C4-2B (cell line): ENCODE results near the gene GLRX.
A peak's percentile ranks its signal among the peaks of the same experiment; 100 is the strongest.

Experiments
- H3K27ac ChIP-seq: fragments of 450-650 bp; 2 replicates; pipeline ENCODE4 v1.5.1; 2017
- CTCF ChIP-seq: fragments of 450-650 bp; conservative IDR thresholded peaks from 2 replicates; pipeline ENCODE4 v1.5.1; 2017; ENCODE audit warnings: mild to moderate bottlenecking
- ZFX ChIP-seq: fragments of 450-650 bp; IDR thresholded peaks from 2 replicates; pipeline ENCODE4 v1.6.1; 2017

The GLRX gene

GRCh38 chr5:95781101-95781583 is 41.4 kb downstream of the GLRX start:
- TF ChIP-seq ZFX: no peak
- peak; percentile 98 for TF ChIP-seq CTCF
- H3K27ac ChIP-seq: peak overlapping the region; percentile 55

- H3K27ac ChIP-seq: no peak overlapping the region
- TF ChIP-seq ZFX (no peak), CTCF (no peak)
Observed at GRCh38 chr5:95780597-95780996, 41.9 kb downstream of the GLRX start.

- H3K27ac ChIP-seq: no peak overlapping the region
- TF ChIP-seq CTCF (no peak), ZFX (no peak)
Observed at GRCh38 chr5:95779611-95780010, 42.9 kb downstream of the GLRX start.

GRCh38 chr5:95778713-95779436 is 43.7 kb downstream of the GLRX start:
- TF ChIP-seq CTCF (no peak), ZFX (no peak)
- no peak overlapping the region for H3K27ac ChIP-seq

- no peak overlapping the region for H3K27ac ChIP-seq
- TF ChIP-seq CTCF: no peak
- no peak for TF ChIP-seq ZFX
Observed at GRCh38 chr5:95777441-95777840, 45.1 kb downstream of the GLRX start.

GRCh38 chr5:95773335-95774059 is 49.0 kb downstream of the GLRX start:
- peak overlapping the region; percentile 45 for H3K27ac ChIP-seq
- TF ChIP-seq ZFX (no peak), CTCF (no peak)

GRCh38 chr5:95771892-95772291 is 50.6 kb downstream of the GLRX start:
- no peak for TF ChIP-seq ZFX
- no peak for TF ChIP-seq CTCF
- H3K27ac ChIP-seq: no peak overlapping the region
